ENCODE results near the gene CEBPE.

CEBPE gene

GRCh38 chr14:23118506-23119362 is at the start of gene CEBPE:
Gene CEBPE (minus strand): TSS chr14:23119255. CDS start chr14:23119091, 164 bp downstream.
- no peak for DNase-seq

- DNase-seq: no peak
Observed at GRCh38 chr14:23168246-23168645, 49.2 kb upstream of the CEBPE start.

- no peak for DNase-seq
Observed at GRCh38 chr14:23167116-23167847, 48.2 kb upstream of the CEBPE start.

- no peak for DNase-seq
Observed at GRCh38 chr14:23164949-23165348, 45.9 kb upstream of the CEBPE start.

- no peak for DNase-seq
Observed at GRCh38 chr14:23164250-23164649, 45.2 kb upstream of the CEBPE start.

- DNase-seq: no peak
Observed at GRCh38 chr14:23163830-23164229, 44.8 kb upstream of the CEBPE start.

- no peak for DNase-seq
Observed at GRCh38 chr14:23162800-23163199, 43.7 kb upstream of the CEBPE start.

- no peak for DNase-seq
Observed at GRCh38 chr14:23162005-23162404, 43.0 kb upstream of the CEBPE start.

- DNase-seq: no peak
Observed at GRCh38 chr14:23160924-23161522, 42.0 kb upstream of the CEBPE start.

GRCh38 chr14:23159532-23159931 is 40.5 kb upstream of the CEBPE start:
- DNase-seq: no peak

GRCh38 chr14:23158779-23159178 is 39.7 kb upstream of the CEBPE start:
- DNase-seq: no peak

GRCh38 chr14:23154964-23155587 is 36.0 kb upstream of the CEBPE start:
- DNase-seq: no peak

- DNase-seq: no peak
Observed at GRCh38 chr14:23153851-23154796, 35.1 kb upstream of the CEBPE start.

GRCh38 chr14:23151342-23151741 is 32.3 kb upstream of the CEBPE start:
- no peak for DNase-seq

- no peak for DNase-seq
Observed at GRCh38 chr14:23149745-23150144, 30.7 kb upstream of the CEBPE start.

- no peak for DNase-seq
Observed at GRCh38 chr14:23148591-23149249, 29.7 kb upstream of the CEBPE start.

- no peak for DNase-seq
Observed at GRCh38 chr14:23147676-23148075, 28.6 kb upstream of the CEBPE start.

- DNase-seq: no peak
Observed at GRCh38 chr14:23146980-23147379, 27.9 kb upstream of the CEBPE start.

- no peak for DNase-seq
Observed at GRCh38 chr14:23146351-23146910, 27.4 kb upstream of the CEBPE start.

GRCh38 chr14:23145794-23146350 is 26.8 kb upstream of the CEBPE start:
- DNase-seq: no peak

GRCh38 chr14:23143911-23144310 is 24.9 kb upstream of the CEBPE start:
- no peak for DNase-seq
